Endothelial cell of umbilical vein (primary cell): ENCODE data around the gene THSD7B. TPM values are rescaled to one million over a fixed set of nuclear protein-coding genes. Genes with fewer than 3 reads are reported as not detected.

ENCODE experiments used
- BruUV-seq: library from RNA; stranded (reverse); fragments of 400-500 nt; replicated peaks from 2 replicates; lab custom pipeline; 2021; lab: Mats Ljungman, UMichigan
- CTCF ChIA-PET: fragments of 300-600, 350-600 bp; sonication (Branson Sonifier 250); formaldehyde crosslinking; loops from one replicate; lab custom pipeline; 2021; ENCODE audit warnings: antibody characterized with exemption, inconsistent platforms; lab: Charles Lee
- POLR2A ChIA-PET: fragments of 300-600, 350-600 bp; sonication (Branson Sonifier 250); formaldehyde crosslinking; loops from one replicate; lab custom pipeline; 2021; ENCODE audit warnings: antibody characterized with exemption, inconsistent platforms; lab: Charles Lee
- DNase-seq: peaks from one replicate; pipeline ENCODE4 v3.0.0-alpha.2; 2011; ENCODE audit warnings: low read depth, low spot score
- FAIRE-seq: peaks from 2 replicates; lab custom pipeline; 2011; peaks lifted over from hg19 to GRCh38; lab: Jason Lieb, UNC
- H2AFZ ChIP-seq: 2 replicates; pipeline ENCODE4 v1.6.0; 2012; ENCODE audit warnings: low read depth, low read length, control low read depth, inconsistent platforms
- H3K27ac ChIP-seq: 2 replicates; pipeline ENCODE4 v1.5.1; 2011; ENCODE audit warnings: low read depth, mild to moderate bottlenecking, control low read depth, low read length, moderate library complexity; ENCODE audit not compliant: insufficient read depth
- H3K27me3 ChIP-seq, 2 experiments: 2 replicates each; pipeline versions ENCODE4 v1.6.0 to v1.6.1; 2011; ENCODE audit warnings: low read length in 2 of 2, mixed read lengths in 1 of 2; ENCODE audit not compliant: control insufficient read depth in 2 of 2, insufficient read depth in 2 of 2
- H3K36me3 ChIP-seq, 2 experiments: 2 replicates in 1 of 2; 3 replicates in 1 of 2; pipeline ENCODE4 v1.5.1; 2011; ENCODE audit warnings: low read length in 2 of 2, mild to moderate bottlenecking in 1 of 2, moderate library complexity in 1 of 2; ENCODE audit not compliant: control insufficient read depth in 2 of 2, insufficient read depth in 2 of 2; ENCODE audit errors: extremely low read depth in 1 of 2
- H3K4me1 ChIP-seq: 3 replicates; pipeline ENCODE4 v1.5.1; 2011; ENCODE audit warnings: mild to moderate bottlenecking, low read length; ENCODE audit not compliant: control insufficient read depth, insufficient read depth; ENCODE audit errors: extremely low read depth
- H3K4me2 ChIP-seq: 2 replicates; pipeline ENCODE4 v1.6.1; 2011; ENCODE audit warnings: low read length, control low read depth, mixed read lengths; ENCODE audit not compliant: insufficient read depth
- H3K4me3 ChIP-seq, 3 experiments: fragments of 200-600 bp in 1 of 3; sonication (generic), shearing (Covaris generic) in 1 of 3; replicated peaks in 1 of 3; 2 replicates each; pipeline ENCODE4 v1.5.1; 2011 to 2016; ENCODE audit warnings: control low read depth in 3 of 3, low read length in 3 of 3, mild to moderate bottlenecking in 2 of 3, inconsistent platforms in 1 of 3, low read depth in 1 of 3, moderate library complexity in 1 of 3; ENCODE audit not compliant: insufficient read depth in 1 of 3
- H3K79me2 ChIP-seq: 2 replicates; pipeline ENCODE4 v1.6.0; 2012; ENCODE audit warnings: low read length, inconsistent platforms; ENCODE audit not compliant: control insufficient read depth, insufficient read depth
- H3K9ac ChIP-seq: replicated peaks from 2 replicates; pipeline ENCODE3; 2011; ENCODE audit warnings: low read length, control low read depth; ENCODE audit not compliant: insufficient read depth; ENCODE audit errors: extremely low read depth
- H3K9me1 ChIP-seq: replicated peaks from 3 replicates; pipeline ENCODE4 v1.6.0; 2011; ENCODE audit warnings: mild to moderate bottlenecking, low read length; ENCODE audit not compliant: control insufficient read depth, insufficient read depth; ENCODE audit errors: extremely low read depth
- H3K9me3 ChIP-seq: replicated peaks from 2 replicates; pipeline ENCODE4 v1.5.1; 2012; ENCODE audit warnings: low read length, inconsistent platforms; ENCODE audit not compliant: control insufficient read depth, insufficient read depth
- H4K20me1 ChIP-seq: replicated peaks from 2 replicates; pipeline ENCODE3; 2011; ENCODE audit warnings: mild to moderate bottlenecking, low read length; ENCODE audit not compliant: control insufficient read depth, insufficient read depth; ENCODE audit errors: extremely low read depth
- EZH2 ChIP-seq: IDR thresholded peaks from 2 replicates; pipeline ENCODE4 v1.6.1; 2012; ENCODE audit warnings: borderline replicate concordance, low read depth, mild to moderate bottlenecking, moderate library complexity, low read length, inconsistent platforms; ENCODE audit not compliant: severe bottlenecking
- FOS ChIP-seq: IDR thresholded peaks from 2 replicates; pipeline ENCODE4 v1.6.1; 2011; ENCODE audit warnings: mild to moderate bottlenecking, low read length, moderate library complexity, borderline replicate concordance; ENCODE audit not compliant: insufficient read depth
- GATA2 ChIP-seq: IDR thresholded peaks from 2 replicates; pipeline ENCODE4 v1.7.0; 2011; ENCODE audit warnings: low read depth, mild to moderate bottlenecking, moderate library complexity, mixed read lengths, low read length; ENCODE audit not compliant: insufficient read length, insufficient read depth
- JUN ChIP-seq: IDR thresholded peaks from 2 replicates; pipeline ENCODE4 v1.6.1; 2011; ENCODE audit warnings: borderline replicate concordance, low read depth; ENCODE audit not compliant: insufficient read length, insufficient read depth
- MYC ChIP-seq: IDR thresholded peaks from one replicate; pipeline ENCODE4 v1.6.1; 2011; ENCODE audit warnings: mild to moderate bottlenecking, low read depth, low read length
- POLR2A ChIP-seq: IDR thresholded peaks from 2 replicates; pipeline ENCODE4 v1.6.1; 2012; ENCODE audit warnings: low read depth, mild to moderate bottlenecking, control low read depth, low read length
- POLR2AphosphoS5 ChIP-seq: IDR thresholded peaks from 2 replicates; pipeline ENCODE4 v1.6.1; 2012; ENCODE audit warnings: low read depth, mild to moderate bottlenecking, control low read depth, low read length, moderate library complexity; ENCODE audit not compliant: insufficient read depth
- dilution Hi-C: fragments of 300-500 bp; cut with MboI; formaldehyde crosslinking; loops from one replicate; pipeline ENCODE4 v1.15.0; 2019; ENCODE audit warnings: low sequenced_read_pairs; ENCODE audit not compliant: extremely low pct_ligation_motif_present
- intact Hi-C: fragments of 100-400 bp; cut with micrococcal nuclease; formaldehyde crosslinking; loops from one replicate; pipeline ENCODE4 v1.10.0; 2022
- polyA plus RNA-seq, 4 experiments: library from polyadenylated mRNA; depleted of rRNA in 3 of 4; stranded (reverse) in 3 of 4; unstranded in 1 of 4; fragments of >200 nt; gene quantifications; 2 replicates each; pipeline versions ENCODE4 v1.2.1 to v1.2.3, GENCODE V29; 2011 to 2012; ENCODE audit warnings: missing spikeins in 1 of 4
- total RNA-seq: library from RNA; stranded (reverse); gene quantifications from 2 replicates; pipeline ENCODE4 v1.2.3, GENCODE V29; 2021
- TF ChIP-seq, protein P1 (sequence below), 2 donors: IDR thresholded peaks; 1 replicate in 1 of 2; 2 replicates in 1 of 2; pipeline ENCODE4 v1.5.1; 2011; ENCODE audit warnings: low read length in 2 of 2, mild to moderate bottlenecking in 2 of 2, moderate library complexity in 2 of 2, control low read depth in 1 of 2, inconsistent platforms in 1 of 2, low read depth in 1 of 2; ENCODE audit not compliant: insufficient read depth in 1 of 2; ENCODE audit errors: extremely low read depth in 1 of 2

Gene THSD7B
- total and polyA plus RNA-seq, 2 donors (not counting 3 experiments of a cell fraction or from before 2014, with no cell fraction given), result 0.04 TPM; not detected in 1

DNA sequence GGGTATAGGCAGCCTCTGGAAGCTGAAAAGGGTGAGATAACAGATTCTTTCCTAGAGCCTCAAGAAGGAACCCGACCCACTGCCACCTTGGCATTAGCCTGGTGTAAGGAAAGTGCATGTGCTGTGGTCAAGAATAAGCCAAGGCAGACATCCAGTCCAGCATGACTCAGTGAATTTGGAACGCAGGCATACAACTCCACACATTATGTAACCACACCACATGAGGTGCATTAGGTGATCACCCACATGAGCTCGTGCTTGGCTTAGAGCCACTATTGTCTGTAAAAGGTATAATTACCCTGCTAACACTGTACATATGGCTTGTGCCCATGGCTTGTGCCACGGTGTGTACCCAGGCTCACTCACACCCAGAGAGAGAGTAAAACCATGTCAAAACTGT, 615.3 kb downstream of the THSD7B start:
- no peak overlapping the region for H3K4me2 ChIP-seq
- POLR2A ChIA-PET, result no interaction called here
- BruUV-seq, result no TSS peak
- H3K9me1 ChIP-seq, result no peaks in the 10 kb centered on the region
- DNase-seq, result no peak
- CTCF ChIA-PET, result no interaction called here
- no peak for TF ChIP-seq JUN
- no peak for TF ChIP-seq EZH2
- TF ChIP-seq POLR2A, result no peak
- TF ChIP-seq MYC, result no peak
- TF ChIP-seq, protein P1, sequence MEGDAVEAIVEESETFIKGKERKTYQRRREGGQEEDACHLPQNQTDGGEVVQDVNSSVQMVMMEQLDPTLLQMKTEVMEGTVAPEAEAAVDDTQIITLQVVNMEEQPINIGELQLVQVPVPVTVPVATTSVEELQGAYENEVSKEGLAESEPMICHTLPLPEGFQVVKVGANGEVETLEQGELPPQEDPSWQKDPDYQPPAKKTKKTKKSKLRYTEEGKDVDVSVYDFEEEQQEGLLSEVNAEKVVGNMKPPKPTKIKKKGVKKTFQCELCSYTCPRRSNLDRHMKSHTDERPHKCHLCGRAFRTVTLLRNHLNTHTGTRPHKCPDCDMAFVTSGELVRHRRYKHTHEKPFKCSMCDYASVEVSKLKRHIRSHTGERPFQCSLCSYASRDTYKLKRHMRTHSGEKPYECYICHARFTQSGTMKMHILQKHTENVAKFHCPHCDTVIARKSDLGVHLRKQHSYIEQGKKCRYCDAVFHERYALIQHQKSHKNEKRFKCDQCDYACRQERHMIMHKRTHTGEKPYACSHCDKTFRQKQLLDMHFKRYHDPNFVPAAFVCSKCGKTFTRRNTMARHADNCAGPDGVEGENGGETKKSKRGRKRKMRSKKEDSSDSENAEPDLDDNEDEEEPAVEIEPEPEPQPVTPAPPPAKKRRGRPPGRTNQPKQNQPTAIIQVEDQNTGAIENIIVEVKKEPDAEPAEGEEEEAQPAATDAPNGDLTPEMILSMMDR (IDR thresholded peaks at IDR 0.05; ENCODE audit: extremely low read depth in 1 of 2, insufficient read depth in 1 of 2, low read depth in 1 of 2, low read length in 2 of 2), result no peak
- TF ChIP-seq POLR2AphosphoS5, result no peak
- TF ChIP-seq FOS, result no peak
- TF ChIP-seq GATA2, result no peak
- no peak overlapping the region for H3K4me3 ChIP-seq
- no peaks in the 10 kb centered on the region for H3K27me3 ChIP-seq
- peaks cover 3% of the 10 kb centered on the region for H3K9me3 ChIP-seq
- H3K27ac ChIP-seq, result no peak overlapping the region
- no peak for FAIRE-seq
- no peaks in the 10 kb centered on the region for H3K36me3 ChIP-seq
- H3K4me1 ChIP-seq, result no peaks in the 10 kb centered on the region
- intact Hi-C loops (no loop called here), dilution Hi-C loops (no loop called here)
- no peaks in the 10 kb centered on the region for H4K20me1 ChIP-seq
- H3K79me2 ChIP-seq, result no peaks in the 10 kb centered on the region
- no peak overlapping the region for H2AFZ ChIP-seq
- no peak overlapping the region for H3K9ac ChIP-seq
